K562 (cell line): ENCODE data around the gene SLC24A1.

Experiments
- CHD2 ChIP-seq: IDR thresholded peaks from 2 replicates; pipeline ENCODE4 v1.6.1; 2011; ENCODE audit warnings: low read depth, low read length
- GATA2 ChIP-seq: sonication (generic); formaldehyde crosslinking; IDR thresholded peaks from 2 replicates; pipeline ENCODE4 v1.4.0; 2020; ENCODE audit warnings: mild to moderate bottlenecking, missing genetic modification reagents
- HDAC6 ChIP-seq: IDR thresholded peaks from 2 replicates; pipeline ENCODE4 v1.6.1; 2012; ENCODE audit warnings: low read depth, mild to moderate bottlenecking, control low read depth, inconsistent platforms, low read length, moderate library complexity
- TF ChIP-seq, protein P1 (sequence below), 2 experiments: fragments of 450-650 bp; IDR thresholded peaks; 2 replicates each; pipeline ENCODE4 v1.6.1; 2016

DNA sequence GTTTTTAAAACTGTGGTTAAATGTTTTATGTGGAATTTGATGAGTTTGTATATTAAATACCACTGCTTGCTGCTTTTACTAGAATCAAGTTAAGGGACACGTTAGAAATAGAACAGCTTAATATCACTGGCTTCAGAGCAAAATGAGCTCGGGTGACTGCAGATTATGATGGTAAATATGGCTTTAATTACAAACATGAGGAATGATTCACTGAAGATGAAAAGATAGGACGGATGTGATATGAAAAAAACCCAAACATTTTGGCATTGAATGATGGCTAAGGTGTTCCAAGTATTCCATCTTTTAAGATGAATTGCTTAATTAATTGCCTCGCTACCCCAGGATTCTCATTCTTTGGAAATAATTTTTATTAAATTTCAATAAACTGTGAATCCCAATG, 33.7 kb downstream of the SLC24A1 start:
- TF ChIP-seq CHD2: no peak
- TF ChIP-seq, protein P1, sequence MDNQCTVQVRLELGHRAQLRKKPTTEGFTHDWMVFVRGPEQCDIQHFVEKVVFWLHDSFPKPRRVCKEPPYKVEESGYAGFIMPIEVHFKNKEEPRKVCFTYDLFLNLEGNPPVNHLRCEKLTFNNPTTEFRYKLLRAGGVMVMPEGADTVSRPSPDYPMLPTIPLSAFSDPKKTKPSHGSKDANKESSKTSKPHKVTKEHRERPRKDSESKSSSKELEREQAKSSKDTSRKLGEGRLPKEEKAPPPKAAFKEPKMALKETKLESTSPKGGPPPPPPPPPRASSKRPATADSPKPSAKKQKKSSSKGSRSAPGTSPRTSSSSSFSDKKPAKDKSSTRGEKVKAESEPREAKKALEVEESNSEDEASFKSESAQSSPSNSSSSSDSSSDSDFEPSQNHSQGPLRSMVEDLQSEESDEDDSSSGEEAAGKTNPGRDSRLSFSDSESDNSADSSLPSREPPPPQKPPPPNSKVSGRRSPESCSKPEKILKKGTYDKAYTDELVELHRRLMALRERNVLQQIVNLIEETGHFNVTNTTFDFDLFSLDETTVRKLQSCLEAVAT (IDR thresholded peaks at IDR 0.05): no peak
- TF ChIP-seq GATA2 (CRISPR knock-in tag): no peak
- TF ChIP-seq HDAC6: no peak
